Bronchial epithelial cell (primary cell): Measurements from ENCODE around the gene NMNAT2. TPM values are rescaled to one million over a fixed set of nuclear protein-coding genes. Genes with fewer than 3 reads are reported as not detected.

ENCODE experiments used
- DNase-seq: peaks from one replicate; pipeline ENCODE4 v3.0.0-alpha.2; 2010; ENCODE audit warnings: low read depth
- FAIRE-seq: peaks from 2 replicates; lab custom pipeline; 2011; peaks lifted over from hg19 to GRCh38; lab: Jason Lieb, UNC
- H3K27me3 ChIP-seq: 2 replicates; pipeline ENCODE4 v1.5.1; 2011; ENCODE audit warnings: low read length; ENCODE audit not compliant: control insufficient read depth, insufficient read depth
- H3K36me3 ChIP-seq: 2 replicates; pipeline ENCODE4 v1.5.1; 2011; ENCODE audit warnings: low read length; ENCODE audit not compliant: control insufficient read depth, insufficient read depth
- H3K4me3 ChIP-seq: 2 replicates; pipeline ENCODE4 v1.5.1; 2011; ENCODE audit warnings: mild to moderate bottlenecking, low read depth, low read length, control low read depth
- total RNA-seq: library from RNA; depleted of rRNA; stranded (reverse); fragments of >200 nt; gene quantifications from 2 replicates; pipeline ENCODE4 v1.2.1, GENCODE V29; 2014
- TF ChIP-seq, protein P1 (sequence below): IDR thresholded peaks from 2 replicates; pipeline ENCODE4 v1.5.1; 2011; ENCODE audit warnings: mild to moderate bottlenecking, moderate library complexity, low read length, control low read depth, inconsistent platforms; ENCODE audit not compliant: insufficient read depth, severe bottlenecking

NMNAT2 gene
- total RNA-seq, 1 donor from 2014 or later, result 0.26 TPM

- H3K36me3 ChIP-seq, result no peaks in the 10 kb centered on the region
Measured at GRCh38 chr1:183290628-183291027, 127.6 kb downstream of the NMNAT2 start.

DNA sequence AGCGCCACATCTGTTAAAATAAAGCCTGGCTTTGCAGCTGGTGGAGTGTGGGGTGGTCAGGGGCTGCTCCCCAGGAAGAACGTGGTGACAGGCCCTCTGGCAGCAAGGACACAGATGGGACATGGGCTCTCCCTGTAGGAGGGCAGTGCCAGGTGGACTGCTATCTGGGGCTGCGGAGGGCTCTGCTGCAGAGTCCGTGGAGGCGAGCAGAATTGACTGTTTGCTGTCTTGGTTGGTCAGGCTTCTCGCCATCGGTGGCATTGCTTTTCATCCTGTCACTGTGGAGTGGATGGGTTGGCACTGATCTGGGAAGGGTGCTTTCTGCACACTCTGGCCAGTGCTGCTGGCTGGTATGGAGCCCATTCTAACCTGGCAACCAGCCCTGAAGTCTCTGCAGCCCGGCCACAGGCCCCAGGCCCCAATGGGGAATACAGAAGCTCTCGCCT, 129.1 kb downstream of the NMNAT2 start:
- DNase-seq (no peak), FAIRE-seq (no peak)
- H3K27me3 ChIP-seq, result peaks cover 2% of the 10 kb centered on the region
- TF ChIP-seq, protein P1, sequence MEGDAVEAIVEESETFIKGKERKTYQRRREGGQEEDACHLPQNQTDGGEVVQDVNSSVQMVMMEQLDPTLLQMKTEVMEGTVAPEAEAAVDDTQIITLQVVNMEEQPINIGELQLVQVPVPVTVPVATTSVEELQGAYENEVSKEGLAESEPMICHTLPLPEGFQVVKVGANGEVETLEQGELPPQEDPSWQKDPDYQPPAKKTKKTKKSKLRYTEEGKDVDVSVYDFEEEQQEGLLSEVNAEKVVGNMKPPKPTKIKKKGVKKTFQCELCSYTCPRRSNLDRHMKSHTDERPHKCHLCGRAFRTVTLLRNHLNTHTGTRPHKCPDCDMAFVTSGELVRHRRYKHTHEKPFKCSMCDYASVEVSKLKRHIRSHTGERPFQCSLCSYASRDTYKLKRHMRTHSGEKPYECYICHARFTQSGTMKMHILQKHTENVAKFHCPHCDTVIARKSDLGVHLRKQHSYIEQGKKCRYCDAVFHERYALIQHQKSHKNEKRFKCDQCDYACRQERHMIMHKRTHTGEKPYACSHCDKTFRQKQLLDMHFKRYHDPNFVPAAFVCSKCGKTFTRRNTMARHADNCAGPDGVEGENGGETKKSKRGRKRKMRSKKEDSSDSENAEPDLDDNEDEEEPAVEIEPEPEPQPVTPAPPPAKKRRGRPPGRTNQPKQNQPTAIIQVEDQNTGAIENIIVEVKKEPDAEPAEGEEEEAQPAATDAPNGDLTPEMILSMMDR, result no peak
- no peaks in the 10 kb centered on the region for H3K36me3 ChIP-seq
- no peak overlapping the region for H3K4me3 ChIP-seq

More at GRCh38 chr1:183290628-183291027, 127.6 kb downstream of the NMNAT2 start:
- FAIRE-seq, result no peak
- TF ChIP-seq, protein P1, result no peak
- Histone ChIP-seq H3K4me3 (no peak overlapping the region), H3K27me3 (peaks cover 2% of the 10 kb centered on the region)
- DNase-seq, result no peak

GRCh38 chr1:183288583-183288982, 129.6 kb downstream of the NMNAT2 start:
- FAIRE-seq, result no peak

DNA sequence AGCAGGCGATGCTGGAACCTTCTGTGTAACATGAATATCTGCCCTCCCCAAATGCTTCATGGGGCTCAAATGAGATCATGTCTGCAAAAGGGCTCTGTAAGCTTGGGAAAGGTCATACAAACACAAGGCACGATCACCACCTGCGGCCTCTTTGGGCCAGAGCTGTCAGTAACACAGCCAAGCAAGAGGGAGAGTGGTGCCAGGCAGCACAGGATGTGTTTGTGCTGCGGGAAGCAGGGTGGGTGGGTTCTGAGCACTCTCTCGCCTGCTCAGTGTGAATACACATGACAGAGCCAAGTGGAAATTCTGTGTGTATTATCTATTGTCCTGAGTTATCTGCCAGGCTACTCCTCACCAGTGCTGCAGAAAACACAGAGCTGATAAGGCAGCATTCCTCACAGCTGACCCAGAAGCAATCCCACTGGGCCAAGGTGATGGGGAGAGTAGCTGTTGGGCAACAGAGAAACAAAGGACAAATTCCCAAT, 130.9 kb downstream of the NMNAT2 start:
- DNase-seq (no peak), FAIRE-seq (no peak)
- Histone ChIP-seq H3K36me3 (no peaks in the 10 kb centered on the region), H3K27me3 (peaks cover 2% of the 10 kb centered on the region), H3K4me3 (no peak overlapping the region)
- TF ChIP-seq, protein P1, result no peak

More at GRCh38 chr1:183288583-183288982, 129.6 kb downstream of the NMNAT2 start:
- H3K4me3 ChIP-seq, result no peak overlapping the region
- H3K27me3 ChIP-seq, result peaks cover 2% of the 10 kb centered on the region
- TF ChIP-seq, protein P1, result no peak
- DNase-seq, result no peak
- H3K36me3 ChIP-seq, result no peaks in the 10 kb centered on the region

DNA sequence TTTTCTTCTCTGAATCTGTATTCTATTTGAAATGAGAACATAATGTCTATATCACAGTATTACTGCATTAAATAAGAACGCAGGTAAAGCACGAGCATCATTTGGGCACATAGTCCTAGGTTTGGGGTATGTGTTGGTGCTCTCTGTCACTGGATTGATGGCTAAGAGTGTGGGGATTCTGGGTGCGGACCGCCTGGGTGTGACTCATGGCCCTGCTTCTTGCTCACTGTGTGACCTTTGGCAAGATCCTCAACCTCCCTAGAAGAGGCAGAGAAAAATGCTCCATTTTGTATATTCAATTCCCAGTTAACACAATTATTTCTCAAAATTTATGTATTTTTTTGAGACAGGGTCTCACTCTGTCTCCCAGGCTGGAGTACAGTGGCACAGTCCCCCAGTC, 132.4 kb downstream of the NMNAT2 start:
- TF ChIP-seq, protein P1, result no peak
- Histone ChIP-seq H3K36me3 (no peaks in the 10 kb centered on the region), H3K4me3 (no peak overlapping the region), H3K27me3 (peaks cover 2% of the 10 kb centered on the region)
- DNase-seq (no peak), FAIRE-seq (no peak)

- DNase-seq, result no peak
- Histone ChIP-seq H3K36me3 (no peaks in the 10 kb centered on the region), H3K27me3 (peaks cover 2% of the 10 kb centered on the region), H3K4me3 (no peak overlapping the region)
- TF ChIP-seq, protein P1, result no peak
- FAIRE-seq, result no peak
Measured at GRCh38 chr1:183285256-183285655, 132.9 kb downstream of the NMNAT2 start.
